Effector CD4-positive, alpha-beta T cell (primary cell): ENCODE results near the gene CSNK1G1.
"Not testable (repeated sequence)": the region's sequence is repeated elsewhere in the genome, so short reads cannot be mapped to it uniquely, and the experiment has no call there.

Source experiments
- DNase-seq: peaks from one replicate; pipeline ENCODE4 v3.0.0-alpha.2; 2020

CSNK1G1 gene

DNA sequence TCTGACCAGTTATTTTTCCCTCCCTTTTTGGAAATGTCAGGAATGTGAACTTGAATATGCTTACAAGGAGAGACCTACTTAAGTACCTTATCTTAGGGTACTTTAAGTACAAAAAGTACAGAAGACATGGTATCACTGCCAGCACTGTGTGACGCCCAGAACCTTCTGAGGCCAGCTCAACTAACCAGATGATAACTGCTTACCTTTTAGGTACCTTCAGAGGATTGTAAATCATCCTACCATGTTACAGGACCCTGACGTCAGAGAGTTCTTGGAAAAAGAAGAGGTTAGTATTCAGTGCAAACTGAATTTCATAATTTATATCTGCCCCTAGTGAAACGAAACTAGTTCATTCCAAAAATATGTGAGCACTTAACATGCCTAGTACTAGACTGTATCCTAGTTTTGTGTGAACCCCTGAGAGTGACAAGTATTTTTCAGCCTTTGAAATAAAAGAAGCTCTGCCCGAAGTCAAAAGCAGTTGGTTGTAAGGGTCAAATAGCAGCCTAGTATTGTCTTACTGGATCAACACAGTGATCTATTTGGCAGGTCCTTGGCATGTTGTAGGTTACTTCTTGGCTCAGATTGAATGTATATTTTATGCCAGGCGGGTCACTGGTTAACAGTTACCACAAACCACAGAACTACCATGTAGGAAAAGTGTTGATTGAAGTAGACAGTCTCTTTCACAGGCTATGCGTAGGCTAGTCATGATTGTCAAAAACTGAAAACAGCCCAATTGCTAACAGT lies 228.3 kb downstream of the CSNK1G1 start:
- DNase-seq = no peak

DNA sequence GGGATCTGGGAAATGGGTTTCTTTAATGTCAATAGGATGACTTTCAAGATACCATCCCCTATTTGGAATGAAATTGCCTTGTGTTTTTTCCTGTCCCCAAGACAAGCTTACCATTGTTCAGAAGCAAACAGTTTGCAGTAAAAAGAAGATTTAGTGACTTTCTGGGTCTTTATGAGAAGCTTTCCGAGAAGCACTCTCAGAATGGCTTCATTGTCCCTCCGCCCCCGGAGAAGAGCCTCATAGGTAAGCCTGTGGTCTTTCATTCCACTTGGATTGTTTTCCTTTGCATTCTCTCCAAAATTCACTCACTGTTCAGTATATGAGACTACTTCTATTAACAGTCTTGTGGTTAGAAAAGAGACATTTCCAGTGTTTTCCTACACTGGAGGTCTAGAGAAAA lies 230.0 kb downstream of the CSNK1G1 start:
- DNase-seq = no peak

DNA sequence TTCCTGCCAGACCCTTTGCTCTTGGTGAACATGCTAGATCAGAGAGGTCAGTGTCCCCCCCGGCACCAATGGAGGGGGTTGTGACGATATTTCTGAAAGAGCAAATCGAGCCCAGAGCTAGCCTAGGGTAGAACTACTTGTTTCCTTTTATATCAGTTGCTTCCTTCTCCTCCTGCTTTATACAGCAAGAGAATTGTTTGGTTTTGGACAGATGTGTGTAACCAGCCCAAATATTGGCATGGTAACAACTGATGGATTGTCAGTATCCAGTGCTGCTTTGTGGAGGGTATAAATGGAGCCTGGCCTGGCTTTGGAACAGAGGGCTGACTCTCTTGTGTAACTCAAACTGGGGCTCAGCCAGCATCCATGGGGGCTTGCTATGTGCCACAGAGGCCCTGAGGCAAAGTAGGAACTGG lies 233.0 kb downstream of the CSNK1G1 start:
- no peak for DNase-seq

DNA sequence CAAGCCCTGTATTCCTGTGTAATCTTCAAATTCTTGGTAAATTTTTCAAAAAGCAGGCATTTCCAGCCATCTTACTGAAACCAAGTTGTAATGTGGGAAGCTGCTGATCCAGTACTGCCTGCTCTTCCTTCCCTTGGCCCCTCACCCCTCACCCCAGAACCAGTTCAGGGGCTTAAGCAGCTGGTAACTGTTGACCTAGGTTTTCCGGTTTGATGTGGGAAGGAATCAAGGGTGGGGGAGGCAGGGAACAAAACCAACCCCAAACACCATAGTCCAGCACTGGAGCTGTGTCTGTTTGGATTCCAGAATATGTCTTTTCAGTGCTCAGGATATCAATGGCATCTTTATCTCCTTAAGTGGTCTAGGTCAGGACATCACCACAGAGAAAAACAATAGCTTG lies 233.5 kb downstream of the CSNK1G1 start:
- DNase-seq = no peak

- DNase-seq = no peak
Measured at GRCh38 chr15:64121614-64122013, 234.4 kb downstream of the CSNK1G1 start.

- not testable (repeated sequence) for DNase-seq
Measured at GRCh38 chr15:64120322-64120721, 235.7 kb downstream of the CSNK1G1 start.

GRCh38 chr15:64117759-64118487 lies 238.1 kb downstream of the CSNK1G1 start:
- DNase-seq = no peak
